ENCODE measurements around the gene ZNF343.

GRCh38 chr20:2537101-2537500 is 28.4 kb upstream of the ZNF343 start:
- TF ChIP-seq EZH2 (IDR thresholded peaks at IDR 0.05; ENCODE audit: borderline replicate concordance, insufficient read depth, low read depth, low read length, poor library complexity, severe bottlenecking) = no peak
- TF ChIP-seq, protein P1, sequence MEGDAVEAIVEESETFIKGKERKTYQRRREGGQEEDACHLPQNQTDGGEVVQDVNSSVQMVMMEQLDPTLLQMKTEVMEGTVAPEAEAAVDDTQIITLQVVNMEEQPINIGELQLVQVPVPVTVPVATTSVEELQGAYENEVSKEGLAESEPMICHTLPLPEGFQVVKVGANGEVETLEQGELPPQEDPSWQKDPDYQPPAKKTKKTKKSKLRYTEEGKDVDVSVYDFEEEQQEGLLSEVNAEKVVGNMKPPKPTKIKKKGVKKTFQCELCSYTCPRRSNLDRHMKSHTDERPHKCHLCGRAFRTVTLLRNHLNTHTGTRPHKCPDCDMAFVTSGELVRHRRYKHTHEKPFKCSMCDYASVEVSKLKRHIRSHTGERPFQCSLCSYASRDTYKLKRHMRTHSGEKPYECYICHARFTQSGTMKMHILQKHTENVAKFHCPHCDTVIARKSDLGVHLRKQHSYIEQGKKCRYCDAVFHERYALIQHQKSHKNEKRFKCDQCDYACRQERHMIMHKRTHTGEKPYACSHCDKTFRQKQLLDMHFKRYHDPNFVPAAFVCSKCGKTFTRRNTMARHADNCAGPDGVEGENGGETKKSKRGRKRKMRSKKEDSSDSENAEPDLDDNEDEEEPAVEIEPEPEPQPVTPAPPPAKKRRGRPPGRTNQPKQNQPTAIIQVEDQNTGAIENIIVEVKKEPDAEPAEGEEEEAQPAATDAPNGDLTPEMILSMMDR (IDR thresholded peaks at IDR 0.05) = no peak
